Measurements from ENCODE around the gene SLIT3.

DNA sequence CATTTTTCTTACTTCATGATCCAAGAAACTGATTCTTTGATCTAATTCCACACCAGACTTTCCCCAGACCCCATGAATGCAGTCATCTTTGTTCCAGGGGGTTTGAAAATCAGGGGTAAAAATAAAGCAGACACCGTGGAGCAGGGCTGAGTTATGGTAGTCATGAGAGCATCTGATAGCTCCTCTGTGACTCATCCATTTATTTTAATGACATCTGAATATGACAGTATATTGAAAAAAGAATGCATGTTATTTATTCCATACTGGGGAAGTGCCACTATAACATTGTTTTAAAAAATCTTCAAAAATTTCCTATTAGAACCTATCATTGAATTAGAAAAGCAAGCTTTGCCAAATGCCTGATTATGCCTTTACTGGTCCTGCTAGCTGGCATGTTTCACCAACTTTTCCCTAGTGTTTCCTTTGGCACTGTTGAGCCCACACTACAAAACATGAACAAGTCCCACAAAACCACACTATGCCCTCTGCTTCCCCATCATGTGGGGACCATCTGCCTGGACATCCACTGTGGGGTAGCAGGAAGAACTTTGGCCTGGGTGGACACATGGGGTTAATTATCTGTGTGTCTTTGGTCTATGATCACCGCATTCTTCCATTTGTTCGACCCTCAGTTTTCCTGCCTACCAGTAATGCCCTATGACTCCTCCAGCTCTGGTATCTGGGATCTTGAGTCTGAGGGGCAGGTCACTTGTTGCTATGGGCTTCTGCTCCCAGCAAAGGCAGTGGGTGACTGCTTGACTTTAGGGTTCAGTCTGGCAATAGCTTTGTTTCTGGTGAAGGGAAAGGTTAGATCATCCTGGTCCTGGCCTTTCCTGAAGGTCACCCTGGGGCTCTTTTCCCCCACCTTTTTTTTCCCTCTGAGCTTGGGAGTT lies 639.1 kb downstream of the SLIT3 start:
- TF ChIP-seq, protein P1, sequence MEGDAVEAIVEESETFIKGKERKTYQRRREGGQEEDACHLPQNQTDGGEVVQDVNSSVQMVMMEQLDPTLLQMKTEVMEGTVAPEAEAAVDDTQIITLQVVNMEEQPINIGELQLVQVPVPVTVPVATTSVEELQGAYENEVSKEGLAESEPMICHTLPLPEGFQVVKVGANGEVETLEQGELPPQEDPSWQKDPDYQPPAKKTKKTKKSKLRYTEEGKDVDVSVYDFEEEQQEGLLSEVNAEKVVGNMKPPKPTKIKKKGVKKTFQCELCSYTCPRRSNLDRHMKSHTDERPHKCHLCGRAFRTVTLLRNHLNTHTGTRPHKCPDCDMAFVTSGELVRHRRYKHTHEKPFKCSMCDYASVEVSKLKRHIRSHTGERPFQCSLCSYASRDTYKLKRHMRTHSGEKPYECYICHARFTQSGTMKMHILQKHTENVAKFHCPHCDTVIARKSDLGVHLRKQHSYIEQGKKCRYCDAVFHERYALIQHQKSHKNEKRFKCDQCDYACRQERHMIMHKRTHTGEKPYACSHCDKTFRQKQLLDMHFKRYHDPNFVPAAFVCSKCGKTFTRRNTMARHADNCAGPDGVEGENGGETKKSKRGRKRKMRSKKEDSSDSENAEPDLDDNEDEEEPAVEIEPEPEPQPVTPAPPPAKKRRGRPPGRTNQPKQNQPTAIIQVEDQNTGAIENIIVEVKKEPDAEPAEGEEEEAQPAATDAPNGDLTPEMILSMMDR (IDR thresholded peaks at IDR 0.05) = no peak
- no peak for TF ChIP-seq POLR2A (IDR thresholded peaks at IDR 0.05)
